Activated CD8-positive, alpha-beta memory T cell treated with anti-CD3 and anti-CD28 coated beads, Interleukin-2, amount 50 U/mL, for 24 hours (primary cell): ENCODE data around the gene CDH4.

ENCODE experiments used
- DNase-seq: peaks from one replicate; pipeline ENCODE4 v3.0.0-alpha.2; 2020; ENCODE audit errors: extremely low read depth

The CDH4 gene

DNA sequence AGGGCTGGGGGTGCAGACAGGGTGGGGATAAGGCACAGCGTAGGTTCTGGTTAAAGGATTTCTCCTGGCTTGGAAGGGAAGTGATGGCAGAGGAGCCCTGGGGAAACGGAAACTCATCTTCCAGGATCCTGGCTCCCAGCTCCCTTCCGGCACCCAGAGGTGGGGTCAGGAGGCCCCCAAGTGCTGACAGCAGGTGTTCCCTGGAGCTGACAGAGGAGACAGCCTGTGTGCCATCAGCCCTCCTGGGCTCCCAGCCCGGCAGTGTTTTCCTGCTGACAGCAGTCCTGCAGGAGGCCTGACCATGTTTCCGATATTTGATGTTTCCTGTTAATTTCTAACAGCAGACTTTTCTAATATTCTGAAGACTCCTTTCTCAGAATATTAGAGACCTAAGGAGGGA is 536.3 kb downstream of the CDH4 start:
- no peak for DNase-seq

DNA sequence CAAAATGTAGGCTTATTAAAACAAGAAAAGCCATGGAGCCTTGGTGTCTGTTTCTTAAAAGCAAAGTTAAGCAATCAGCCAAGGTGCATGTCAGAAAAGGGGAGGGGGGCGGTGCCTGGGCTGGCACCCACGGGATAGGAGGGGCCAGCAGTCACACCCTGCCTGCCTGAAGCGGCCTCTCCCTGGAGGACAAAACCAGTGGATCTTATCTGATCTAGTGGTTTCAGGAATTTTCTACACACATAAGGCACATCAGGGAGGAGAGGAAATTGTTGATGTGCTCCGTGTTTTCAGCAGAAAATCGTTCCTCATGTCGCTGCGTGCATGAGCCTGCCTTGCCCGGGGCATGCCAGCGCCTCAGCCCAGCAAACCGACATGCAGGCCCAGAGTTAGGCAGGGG is 537.3 kb downstream of the CDH4 start:
- no peak for DNase-seq

DNA sequence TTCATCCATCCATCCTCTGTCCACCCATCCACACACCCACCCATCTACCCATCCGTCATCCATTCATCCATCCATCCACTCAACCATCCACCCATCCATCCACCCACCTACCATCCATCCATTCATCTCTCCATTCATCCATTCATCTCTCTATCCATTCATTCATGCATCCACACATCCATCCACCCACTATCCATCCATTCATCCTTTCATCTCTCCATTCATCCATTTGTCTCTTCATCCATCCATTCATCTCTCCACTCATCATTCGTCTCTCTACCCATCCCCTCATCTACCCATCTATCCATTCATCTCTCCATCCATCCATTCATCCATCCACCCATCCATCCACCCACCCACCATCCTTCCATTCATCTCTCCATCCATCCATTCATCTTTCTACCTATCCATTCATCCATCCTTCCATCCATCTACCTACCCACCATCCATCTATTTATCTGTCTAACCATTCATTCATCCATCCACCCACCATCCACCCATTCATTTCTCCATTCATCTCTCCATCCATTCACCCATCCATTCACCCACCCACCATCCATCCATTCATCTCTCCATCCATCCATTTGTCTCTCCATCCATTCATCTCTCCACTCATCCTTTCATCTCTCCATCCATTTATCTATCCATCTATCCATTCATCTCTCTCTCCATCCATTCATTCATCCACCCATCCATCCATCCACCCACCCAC is 538.2 kb downstream of the CDH4 start:
- DNase-seq = no peak

DNA sequence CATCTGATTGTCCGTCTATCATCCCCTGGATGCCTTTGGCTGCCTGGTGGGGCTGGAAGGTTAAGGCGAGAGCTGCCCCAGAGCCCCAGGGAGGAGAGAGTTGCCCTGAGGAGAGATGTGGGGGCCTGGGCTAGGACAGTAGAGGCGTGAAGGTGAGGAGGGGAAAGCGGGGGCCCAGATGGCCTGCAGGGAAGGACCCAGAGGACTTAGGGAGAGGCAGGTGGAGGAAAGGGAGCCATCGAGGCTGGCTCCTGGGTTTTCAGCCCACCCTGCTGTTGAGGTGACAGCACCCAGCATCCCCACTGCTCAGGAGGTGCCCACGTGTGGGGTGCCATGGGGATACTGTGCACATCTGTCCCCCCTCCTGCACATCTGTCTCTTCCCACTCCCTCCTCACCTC is 539.9 kb downstream of the CDH4 start:
- DNase-seq = no peak

DNA sequence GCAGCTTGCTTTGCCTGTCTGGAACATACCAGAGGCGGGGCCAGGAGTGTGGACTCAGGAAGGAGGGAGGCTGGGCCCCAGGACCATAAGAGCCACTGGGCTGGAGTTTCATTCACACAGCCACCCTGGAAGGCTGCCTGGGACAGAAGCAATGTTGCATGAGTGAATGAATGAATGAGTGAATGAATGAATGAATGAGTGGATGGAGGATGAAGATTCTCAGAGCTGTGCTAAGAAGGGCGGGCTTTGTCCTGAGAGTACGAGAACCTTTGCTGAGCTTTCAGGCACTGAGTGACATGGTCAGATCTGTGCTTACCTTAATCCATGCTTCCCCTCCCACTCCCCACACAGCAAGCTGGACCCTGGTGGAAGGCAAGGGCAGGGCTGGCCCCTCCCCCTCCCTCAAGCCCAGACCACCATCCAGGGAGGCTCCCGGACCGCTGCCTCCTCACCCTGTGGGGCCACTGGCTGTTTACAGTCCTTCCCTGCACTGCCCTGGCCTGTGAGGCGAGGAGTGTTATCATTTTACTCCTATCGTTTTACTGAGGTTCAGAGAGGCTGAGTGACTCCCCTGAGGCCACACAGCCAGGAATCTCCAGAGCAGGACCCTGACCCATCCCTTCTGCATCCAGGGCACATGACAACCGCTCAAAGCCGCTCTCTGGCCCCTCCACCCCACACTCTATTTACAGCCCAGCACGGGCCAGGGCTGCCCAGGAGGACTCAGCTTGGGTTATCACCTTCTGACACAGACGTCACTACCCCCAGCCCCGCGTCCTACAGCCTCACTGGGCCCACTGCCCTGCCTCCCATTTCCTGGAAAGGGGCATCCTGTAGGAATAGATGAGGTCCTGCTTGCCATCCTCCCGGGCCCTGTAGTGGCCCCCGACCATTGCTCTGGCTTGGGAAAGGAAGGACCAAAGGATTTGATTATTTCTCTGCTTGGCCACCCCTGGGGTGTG is 543.9 kb downstream of the CDH4 start:
- no peak for DNase-seq

DNA sequence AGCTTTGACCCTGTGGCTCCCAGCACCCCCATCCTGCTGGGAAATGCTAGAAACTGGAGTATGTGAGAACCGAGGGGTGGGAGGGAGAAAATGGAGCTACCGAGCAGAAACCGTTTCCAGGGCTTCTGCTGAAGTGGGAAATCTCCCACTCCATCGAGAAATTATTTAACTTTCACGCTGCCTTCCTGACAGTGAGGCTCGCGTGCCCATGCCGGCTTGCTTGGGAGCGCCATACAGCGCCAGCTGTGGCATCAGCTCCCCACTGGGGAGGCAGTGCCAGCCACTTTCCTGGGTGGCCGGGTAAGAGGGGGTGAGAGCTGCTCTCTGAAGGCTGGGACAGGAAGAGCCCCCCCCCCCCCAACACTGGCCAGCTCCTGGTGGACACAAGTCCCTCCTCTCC is 544.7 kb downstream of the CDH4 start:
- no peak for DNase-seq

DNA sequence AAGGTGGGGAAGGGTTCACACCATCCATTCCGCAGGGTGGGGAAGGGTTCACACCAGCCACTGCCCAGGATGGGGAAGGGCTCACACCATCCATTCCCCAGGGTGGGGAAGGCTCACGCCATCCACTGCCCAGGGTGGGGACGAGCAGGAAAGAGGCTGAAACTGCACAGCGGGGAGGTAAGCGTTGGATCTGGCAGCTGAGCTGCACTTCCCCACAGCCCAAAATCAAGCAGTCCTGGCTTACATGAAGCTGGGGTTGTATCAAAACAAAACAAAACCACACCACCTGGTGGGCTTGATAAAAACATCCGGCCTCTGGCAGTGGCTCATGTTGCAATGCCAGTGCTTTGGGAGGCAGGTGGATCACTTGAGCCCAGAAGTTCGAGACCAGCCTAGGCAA is 545.1 kb downstream of the CDH4 start:
- DNase-seq = no peak

DNA sequence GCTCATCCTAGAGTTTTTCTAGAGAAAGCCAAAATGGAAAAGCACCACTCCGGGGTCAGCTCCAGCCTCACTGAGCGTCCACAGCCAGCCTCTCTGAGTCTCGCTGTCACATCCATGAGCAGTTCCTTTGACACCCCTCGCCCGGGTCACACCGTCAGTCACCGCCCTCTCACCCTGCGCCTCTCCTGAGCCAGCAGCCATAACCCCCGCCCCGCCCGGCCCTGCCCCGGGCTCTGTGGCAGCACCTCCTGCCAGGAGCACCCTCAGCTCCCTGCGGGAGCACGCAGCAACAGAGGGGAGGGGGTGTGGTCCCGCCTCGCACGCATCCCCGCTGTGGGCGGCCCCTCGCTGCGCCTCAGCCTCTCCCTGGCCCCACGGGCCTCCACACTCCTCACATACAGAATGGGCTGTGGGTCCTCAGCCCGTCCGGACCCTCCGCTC is 545.9 kb downstream of the CDH4 start:
- DNase-seq = no peak

DNA sequence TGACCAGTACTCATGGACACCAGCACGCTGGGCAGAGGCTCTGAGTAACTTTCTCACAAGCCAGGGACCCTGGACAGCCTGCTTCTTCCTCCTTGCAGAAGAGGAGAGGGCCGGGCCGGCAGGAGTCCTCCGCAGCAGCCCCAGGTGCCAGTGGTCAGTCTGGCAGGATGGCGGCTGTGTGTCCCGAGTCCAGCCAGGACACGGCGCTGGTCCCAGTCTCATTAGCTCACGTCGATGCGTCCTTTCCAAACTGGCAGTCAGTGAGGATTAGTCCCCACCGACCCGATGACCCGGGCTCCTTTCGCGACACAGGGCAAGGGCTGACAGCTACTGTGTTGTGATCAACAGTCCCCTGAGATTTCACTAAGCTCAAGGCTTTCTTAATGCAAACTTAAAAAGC is 546.6 kb downstream of the CDH4 start:
- DNase-seq = no peak

DNA sequence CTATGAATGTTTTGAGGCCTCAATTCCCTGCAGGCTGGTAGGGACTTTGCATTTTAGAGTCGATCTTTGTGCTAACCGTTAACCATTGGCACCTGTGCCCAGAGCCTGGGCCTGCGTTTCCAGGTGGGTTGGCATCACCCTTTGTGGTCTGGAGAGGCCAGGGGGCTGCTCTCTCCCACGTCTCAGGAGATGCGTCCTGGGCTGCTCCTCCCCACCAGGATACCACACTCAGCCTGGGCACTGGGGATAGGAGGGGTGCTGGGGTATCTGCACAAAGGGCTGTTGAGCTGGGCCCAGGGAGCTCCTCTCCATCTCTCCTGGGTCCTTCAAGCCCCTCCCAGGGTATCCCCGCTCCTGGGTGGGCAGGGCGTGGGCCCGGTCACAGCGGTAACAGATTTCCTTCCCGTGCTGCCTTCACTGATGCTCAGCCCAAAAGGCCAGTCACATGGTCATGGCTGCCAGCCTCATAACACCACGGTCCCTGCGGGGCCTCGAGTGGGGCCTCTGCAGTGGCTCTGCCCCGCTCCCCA is 547.4 kb downstream of the CDH4 start:
- no peak for DNase-seq

DNA sequence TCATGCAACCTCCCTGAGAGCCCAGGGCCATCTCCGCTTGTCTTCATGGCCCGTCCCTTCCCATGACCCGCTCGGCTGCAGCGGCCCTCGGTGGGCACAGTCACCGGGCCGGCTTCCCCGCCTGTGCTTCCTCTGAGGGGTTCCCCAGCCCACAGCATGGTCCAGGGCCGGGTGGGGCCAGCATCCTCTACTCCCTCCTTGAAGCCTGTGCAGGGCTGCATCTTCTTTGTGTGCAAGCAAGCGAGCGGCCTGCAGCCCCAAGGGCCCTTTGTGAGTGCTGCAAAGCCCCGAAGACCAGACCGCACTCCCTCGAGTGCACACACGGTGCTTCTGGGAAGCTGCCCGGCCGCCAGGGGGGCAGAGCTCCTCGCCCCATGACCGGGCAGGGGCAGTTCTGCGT is 547.9 kb downstream of the CDH4 start:
- DNase-seq = no peak

DNA sequence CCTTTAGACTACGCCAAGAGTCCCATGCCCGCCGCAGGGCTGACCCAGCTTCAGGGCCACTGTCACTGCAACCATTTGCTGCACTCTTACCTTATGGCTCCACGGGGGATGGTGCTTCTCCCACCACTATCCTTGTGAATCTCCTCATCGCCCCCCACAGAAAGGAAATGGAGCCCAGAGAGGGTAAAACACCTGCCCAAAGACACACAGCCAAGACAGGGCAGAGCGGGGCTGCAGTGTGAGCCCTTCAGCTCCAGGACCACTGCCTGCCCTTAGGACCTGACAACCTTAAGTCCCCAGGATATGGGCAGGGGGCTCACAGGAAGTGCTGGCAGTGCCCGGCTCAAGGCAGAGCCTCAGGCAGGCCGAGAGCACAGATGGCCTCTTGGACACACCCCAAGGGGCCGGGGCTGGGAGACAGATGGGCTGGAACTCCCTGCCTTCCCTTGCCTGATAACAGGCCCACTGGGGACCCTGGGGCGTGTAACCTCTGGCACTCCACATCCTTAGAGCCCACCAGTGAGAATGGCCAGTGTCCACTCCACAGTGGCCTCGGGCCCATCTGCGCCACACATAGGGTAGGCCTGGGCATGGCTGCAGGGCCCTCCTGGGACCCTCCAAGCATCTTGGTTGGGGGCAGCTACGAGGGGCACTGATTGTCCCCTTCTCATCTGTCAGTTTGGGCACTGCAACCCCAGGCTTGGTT is 548.5 kb downstream of the CDH4 start:
- DNase-seq = no peak

DNA sequence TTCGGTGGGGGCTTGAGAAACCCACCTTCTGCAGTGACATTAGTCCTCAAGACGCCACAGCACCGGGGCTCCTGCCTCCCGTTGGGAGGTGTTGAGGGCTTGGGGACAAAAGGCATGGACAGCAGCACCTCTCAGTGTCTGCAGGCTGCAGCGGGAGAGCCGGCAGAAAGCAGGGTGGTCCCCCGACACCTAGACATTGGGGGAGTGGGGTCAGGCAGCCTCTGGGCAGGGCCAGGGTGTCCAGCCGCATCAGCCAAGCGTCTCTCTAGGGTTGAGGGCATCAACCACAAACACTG is 549.0 kb downstream of the CDH4 start:
- DNase-seq = no peak

DNA sequence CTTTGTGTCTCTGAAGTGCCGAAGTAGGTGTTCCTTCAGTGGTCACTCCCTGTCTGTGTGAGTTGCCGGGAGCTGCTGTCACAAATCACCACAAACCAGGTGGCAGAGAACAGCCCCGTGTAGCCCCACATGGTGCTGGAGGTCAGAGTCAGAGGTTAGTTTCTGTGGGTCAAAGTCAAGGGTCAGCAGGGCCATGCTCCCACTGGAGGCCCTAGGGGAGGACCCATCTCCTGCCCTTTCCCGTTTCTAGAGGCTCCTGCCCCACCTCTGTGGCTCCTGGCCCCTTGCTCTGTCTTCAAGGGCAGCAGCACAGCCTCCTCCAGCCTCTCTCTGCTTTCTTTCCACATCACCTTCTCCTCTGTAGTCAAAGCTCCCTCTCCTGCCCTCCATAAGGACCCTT is 549.4 kb downstream of the CDH4 start:
- no peak for DNase-seq

DNA sequence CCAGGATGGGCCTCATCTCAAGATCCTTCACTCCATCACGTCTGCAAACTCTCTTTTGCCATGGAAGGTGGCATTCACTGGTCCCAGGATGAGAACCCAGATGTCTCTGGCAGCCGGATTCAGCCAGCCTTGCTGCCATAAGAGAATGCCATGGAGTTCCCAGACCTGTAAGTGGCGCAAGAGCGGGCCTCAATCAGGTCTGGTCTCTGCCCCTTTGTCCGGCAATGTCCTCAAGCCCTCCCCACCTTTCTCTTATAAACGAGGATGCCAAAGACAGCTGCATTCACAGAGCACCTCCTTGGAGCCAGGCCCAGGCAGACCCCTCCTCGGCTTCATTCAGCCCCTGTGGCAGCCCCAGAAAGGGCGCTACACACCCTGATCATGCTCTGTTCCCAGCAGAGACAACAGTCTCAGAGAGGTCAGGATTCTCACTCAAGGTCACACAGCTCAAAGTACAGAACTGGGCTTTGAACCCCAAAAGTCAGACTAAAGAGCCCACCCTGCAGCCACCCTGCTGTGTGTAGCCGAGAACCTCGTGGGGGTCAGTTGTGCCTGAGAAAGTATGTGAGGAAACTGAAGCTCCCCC is 549.9 kb downstream of the CDH4 start:
- no peak for DNase-seq

DNA sequence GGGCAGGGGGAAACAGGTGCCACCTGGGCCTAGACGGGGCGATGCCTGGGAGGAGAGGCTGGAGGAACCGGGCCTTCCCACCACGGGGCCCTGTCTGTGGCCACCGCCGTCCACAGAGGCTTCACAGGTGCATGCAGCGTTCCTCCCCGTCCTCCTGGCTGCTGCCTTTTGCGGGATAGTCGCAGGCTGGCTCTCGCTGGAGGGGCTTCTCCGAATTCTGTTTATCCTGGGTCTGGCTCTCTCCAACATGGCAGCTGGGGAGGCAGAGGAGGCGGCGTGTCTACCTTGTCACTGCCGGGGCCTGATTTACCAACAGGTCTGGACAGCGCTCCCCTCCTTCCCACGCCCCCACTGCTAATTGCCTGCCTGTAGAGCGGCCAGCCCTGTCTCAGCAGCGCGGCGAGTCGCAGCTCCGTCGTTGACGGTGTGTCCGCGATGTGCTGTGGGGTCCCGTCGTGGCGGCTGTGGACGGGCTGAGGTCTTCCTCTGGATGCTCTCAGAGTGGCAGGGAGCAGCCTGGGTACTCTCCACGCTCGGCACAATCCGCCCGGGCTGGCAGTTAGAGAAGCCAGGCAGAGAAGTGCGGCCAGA is 550.8 kb downstream of the CDH4 start:
- DNase-seq = no peak

DNA sequence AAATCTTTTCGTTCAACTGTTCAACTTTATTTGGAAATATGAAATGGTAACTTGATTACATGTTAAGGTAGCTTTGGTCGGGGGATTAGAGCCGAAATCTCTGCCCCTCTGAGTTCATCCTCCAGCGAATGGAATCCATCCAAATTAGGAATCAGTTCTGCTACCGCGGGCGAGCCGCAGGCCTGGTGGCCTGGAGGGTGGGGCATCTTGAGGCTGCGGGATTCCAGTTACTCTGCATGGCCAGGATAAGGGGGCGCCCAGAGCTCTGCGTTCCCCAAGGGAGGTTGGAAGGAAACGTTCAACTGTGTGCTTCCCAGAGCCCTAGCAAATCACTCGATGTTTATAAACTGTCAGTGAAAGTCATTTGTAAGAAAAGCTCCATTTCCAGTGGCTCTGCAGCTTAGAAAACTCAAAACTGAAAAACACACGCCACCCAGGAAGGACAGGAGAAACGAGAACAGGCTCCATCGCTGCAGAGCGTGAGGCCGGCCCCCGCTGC is 551.4 kb downstream of the CDH4 start:
- DNase-seq = no peak

DNA sequence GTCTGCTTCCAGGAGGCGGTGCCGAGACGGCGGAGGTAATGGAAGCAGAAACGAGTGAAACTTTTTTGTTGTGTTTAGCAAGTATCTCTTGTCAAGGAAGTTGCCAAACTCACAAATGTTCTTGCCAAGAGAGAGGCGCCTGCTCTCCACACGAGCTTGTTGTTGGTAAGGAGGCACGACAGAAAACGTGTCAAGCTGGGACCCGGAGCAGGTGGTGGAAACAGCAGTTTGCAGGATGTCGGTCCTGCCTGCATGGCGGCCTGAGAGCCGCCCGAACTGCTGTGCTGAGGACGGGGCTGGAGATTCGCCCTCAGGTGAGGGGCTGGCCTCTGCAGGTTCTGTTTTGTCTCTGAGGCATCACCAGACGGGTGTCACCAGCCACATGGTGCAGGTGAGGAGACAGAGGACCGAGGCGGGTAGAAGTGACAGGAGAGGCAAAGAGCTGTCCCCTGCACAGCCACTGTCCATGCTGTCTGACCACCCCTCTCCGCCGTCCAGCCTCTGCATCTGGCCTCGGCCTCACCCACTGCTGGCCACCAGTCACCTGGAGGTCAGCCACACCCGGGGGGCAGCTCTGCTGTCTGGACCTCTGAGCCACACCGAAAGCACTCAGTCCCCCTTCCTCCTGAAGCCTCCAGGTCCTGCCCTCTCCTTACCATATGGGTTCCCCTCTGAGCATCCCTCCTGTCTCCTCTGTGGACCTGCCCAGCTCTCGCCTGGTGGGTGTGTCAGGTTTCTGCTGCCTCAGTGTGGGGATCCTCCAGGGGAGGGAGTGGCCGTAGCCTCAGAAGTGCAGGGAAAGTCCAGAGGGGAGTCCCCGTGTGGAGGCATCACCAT is 552.1 kb downstream of the CDH4 start:
- DNase-seq = no peak

DNA sequence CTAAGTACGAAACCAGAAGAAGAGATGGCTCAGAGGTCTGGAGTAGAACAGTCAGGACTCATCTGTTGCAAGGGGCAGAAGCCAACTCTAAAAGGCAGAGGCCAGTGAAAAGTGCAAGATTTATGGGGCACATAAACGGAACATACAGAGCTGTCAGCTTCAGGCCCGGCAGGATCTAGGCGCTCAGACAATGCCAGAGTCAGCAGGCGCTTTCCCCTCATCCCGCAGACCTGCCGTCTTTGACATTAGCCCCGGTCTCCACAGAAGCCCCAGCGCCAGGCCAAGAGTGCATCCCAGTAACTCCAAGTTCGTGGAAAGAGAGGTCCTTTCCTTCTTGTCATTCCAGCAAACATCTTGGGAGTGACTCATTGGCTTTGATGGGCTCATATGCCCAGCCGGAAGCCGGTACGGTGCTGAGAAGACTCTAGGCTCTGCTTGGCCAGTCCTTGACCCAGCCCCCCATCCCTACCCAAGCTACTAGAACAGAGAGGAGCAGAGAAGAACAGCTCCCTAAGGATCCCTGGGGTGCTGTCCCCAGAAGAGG is 552.8 kb downstream of the CDH4 start:
- DNase-seq = no peak

DNA sequence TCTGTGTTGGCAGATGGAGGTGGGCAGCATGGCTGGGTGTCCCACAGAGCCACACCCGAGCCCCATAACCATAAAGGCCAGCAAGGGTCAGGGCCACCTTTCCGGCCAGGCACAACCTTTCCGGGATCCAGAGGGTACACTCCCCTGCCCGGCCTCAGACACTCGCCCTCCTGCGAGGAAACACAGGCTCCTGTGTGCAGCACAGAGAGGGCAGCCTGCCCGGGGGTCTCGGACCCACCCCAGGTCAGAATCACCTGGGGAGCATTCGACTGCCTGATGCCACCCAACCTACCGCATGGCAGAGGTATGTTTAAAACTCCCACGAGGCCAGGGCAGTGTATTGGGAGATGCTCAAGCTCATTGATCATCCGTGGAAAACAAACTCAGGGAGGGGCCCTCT is 553.3 kb downstream of the CDH4 start:
- DNase-seq = no peak
